Hypothalamus (tissue), 51 donors: ENCODE results near the gene RCVRN.

ENCODE experiments used
- DNase-seq, 51 donors: peaks; one replicate each; lab custom pipeline; 2025; lab: John Stamatoyannopoulos, UW

Gene RCVRN

DNA sequence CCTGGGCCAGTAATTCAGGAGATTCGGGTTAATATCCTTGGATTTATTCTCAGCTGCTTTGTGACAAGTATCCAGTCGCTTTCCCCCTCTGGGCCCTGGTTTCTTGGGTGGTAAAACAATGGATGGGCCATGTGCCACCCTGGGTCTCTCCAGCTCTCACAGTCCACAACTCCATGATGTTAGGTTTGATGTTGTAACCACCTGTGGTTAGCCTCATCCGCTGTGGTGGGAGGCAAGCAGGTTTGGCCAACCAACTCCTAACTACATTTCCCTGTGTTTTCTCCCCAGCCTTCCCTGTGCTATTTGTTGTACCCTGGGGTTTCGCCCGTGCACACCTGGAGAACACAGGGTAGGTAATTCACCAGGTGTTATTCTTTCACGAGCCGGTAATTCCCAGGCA, 44.2 kb downstream of the RCVRN start:
- DNase-seq, result no peak

DNA sequence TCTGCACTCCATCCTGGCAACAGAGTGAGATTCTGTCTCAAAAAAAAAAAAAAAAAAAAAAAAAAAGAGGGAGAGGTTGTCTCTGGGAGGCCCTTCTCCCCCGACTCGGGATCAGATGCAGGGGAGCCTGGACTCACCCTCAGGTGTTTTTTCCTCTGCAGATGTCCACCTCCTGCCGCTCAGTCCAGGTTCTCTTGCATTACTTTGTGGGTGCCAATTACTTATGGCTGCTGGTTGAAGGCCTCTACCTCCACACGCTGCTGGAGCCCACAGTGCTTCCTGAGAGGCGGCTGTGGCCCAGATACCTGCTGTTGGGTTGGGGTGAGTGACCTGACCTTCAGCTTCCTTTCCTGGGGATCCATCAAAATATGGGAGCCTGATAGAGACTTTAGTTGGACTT, 45.3 kb downstream of the RCVRN start:
- no peak for DNase-seq

DNA sequence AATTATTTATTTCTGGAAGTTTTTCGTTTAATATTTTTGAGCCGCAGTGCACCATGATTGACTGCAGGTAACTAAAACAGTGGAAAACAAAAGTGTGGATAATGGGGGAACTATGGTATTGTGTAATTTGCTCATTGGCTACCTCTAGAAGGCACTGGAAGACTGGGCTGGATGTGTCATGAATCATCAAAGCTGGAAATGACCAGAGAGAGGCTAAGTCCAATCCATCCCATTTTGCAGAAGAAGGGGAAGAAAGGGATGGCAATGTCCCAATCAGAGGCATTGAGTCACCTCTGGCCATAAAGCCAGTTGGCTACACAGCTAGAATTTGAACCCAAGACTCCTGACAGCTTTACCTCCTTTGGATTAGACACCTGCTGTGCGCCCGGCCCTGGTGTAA, 50.0 kb downstream of the RCVRN start:
- no peak for DNase-seq

DNA sequence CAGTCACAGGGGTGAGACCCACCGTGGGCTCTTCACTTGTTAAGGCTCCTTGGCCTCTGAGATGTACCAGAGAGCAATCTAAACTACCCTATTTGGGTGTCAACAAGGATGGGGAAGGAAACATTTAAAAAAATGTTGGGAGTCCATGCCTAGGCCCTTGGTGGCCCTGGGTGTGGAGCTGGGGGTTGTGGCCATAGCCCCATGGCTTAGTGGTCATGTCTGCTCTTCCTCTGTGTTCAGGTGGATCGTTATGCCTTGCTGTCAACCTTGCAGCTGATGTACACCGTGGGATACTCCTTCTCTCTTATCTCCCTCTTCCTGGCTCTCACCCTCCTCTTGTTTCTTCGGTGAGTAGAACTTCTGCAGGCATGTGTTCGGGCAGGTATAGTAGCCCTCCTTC, 50.8 kb downstream of the RCVRN start:
- DNase-seq, result no peak

DNA sequence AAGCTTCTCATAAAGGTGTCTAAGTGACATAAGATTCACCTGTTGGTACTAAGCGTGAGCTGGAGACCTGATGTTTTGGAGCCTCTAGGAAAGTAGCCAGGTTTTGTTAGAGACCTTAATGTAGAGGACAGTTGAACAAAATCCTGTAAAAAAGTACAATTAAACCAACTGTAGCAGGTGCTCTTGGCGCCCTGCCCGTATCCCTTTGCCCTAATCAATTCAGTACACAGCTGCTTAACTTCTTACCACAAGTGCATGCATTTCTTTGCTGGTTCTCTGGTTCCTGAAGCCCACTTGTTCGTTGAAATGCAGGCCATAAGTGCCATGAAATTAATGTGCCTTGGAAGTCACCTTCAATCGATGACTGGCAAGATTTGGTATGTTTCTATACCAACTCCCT, 54.9 kb downstream of the RCVRN start:
- DNase-seq, result no peak
